Mucosa of descending colon (tissue), 3 donors: ENCODE measurements around the gene RPS16. TPM values are rescaled to one million over a fixed set of nuclear protein-coding genes. Genes with fewer than 3 reads are reported as not detected.

ENCODE experiments used
- ATAC-seq: fragments of 200-7000 bp; cut with Tn5 transposase; one replicate; pipeline ENCODE4 v1.9.1; 2020; ENCODE audit warnings: mild to moderate bottlenecking, moderate library complexity
- DNase-seq, 3 donors: peaks; one replicate each; pipeline ENCODE4 v3.0.0-alpha.2; 2020
- H3K36me3 ChIP-seq: fragments of 200-600 bp; one replicate; pipeline ENCODE4 v1.8.0; 2021; ENCODE audit warnings: low read depth, mild to moderate bottlenecking
- H3K4me1 ChIP-seq: fragments of 200-600 bp; one replicate; pipeline ENCODE4 v1.8.0; 2021; ENCODE audit warnings: low read depth, mild to moderate bottlenecking
- H3K4me3 ChIP-seq: fragments of 200-600 bp; one replicate; pipeline ENCODE4 v1.8.0; 2021; ENCODE audit warnings: mild to moderate bottlenecking
- H3K9me3 ChIP-seq: fragments of 200-600 bp; one replicate; pipeline ENCODE4 v1.8.0; 2021; ENCODE audit warnings: mild to moderate bottlenecking
- CTCF ChIP-seq: fragments of 200-600 bp; IDR thresholded peaks from one replicate; pipeline ENCODE4 v1.8.0; 2022; ENCODE audit warnings: antibody characterized with exemption, mild to moderate bottlenecking
- intact Hi-C, 2 donors: fragments of 100-400 bp; cut with DNase I in 1 of 2; cut with micrococcal nuclease in 1 of 2; formaldehyde crosslinking; loops; one replicate each; pipeline versions ENCODE4 v1.11.0 to v1.11.1; 2022; cut with DNase I, micrococcal nuclease
- total RNA-seq, 3 donors: library from RNA; stranded (reverse); fragmentation: NEBNext Ultra II Directional in 2 of 3; extraction: Animal tissue kit (Norgen Biotek cat#: 25700) in 2 of 3; gene quantifications; one replicate each; pipeline versions ENCODE4 v1.2.1 to v1.2.4, GENCODE V29; 2021 to 2023
- donor health status: DM: no; HTN: no; CAD: no; lungs with moderate emphysema.
- donor health status: DM: no; HTN: no; CAD: no.
- donor health status: DM: no; HTN: yes; CAD: no.

RPS16 gene
- total RNA-seq, 3 donors from 2014 or later, result 1,270 to 1,804 (median 1,507) TPM

DNA sequence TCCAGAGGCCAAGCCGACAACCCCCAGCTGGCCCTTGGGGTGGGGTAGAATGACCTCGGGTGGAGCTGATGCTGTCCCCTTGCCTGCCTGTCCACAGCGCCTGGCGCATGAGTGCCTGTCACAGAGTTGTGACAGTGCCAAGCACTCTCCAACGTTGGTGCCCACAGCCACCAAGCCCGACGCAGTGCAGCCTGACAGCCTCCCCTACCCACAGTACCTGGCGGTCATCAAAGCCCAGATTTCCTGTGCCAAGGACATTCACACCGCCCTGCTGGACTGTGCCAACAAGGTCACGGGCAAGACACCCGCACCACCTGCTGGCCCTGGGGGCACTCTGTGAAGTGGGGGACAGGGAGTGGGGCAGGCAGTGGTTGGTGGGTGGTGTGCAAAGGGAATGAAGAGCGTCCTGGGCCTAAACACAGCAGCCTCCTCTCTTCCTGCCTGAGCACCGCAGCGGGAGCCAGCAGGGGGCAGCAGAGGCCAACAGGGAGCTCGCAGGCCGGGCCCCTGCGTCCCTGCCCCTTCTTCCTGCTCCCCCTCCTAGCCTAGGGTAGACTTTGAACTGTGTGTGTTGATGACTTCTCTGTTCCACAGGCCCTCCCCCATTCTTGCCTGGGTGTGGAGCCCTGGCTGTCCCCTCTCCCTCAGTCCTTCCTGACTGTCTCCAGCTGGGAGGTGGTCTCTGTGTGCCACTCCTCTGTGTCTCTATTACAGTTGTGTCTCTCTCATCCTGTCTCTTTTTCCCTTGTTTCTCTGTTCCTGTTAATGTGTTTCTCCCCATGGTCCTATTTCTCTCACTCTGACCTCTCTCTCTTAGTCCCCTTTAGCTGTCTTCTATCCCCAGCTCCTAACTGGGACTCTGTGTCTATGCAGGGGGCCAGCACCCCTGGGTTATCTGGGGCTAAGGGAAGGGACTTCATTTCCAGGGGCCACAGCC lies 38.1 kb downstream of the RPS16 start:
- ATAC-seq (peak; percentile 74), DNase-seq (peak; percentile 95 to 98 (median 97))
- Histone ChIP-seq H3K9me3 (no peaks in the 10 kb centered on the region), H3K36me3 (no peaks in the 10 kb centered on the region), H3K4me1 (peaks cover 52% of the 10 kb centered on the region), H3K4me3 (peak overlapping the region; percentile 4)
- TF ChIP-seq CTCF, result peak; percentile 95
- intact Hi-C loops, result no loop called here

GRCh38 chr19:39390751-39391437 lies 44.9 kb downstream of the RPS16 start, which contains the start of the genes MED29 and PAF1:
TSS of gene MED29 (plus strand) at chr19:39391378. CDS start at chr19:39391423, 45 bp downstream.
TSS of gene PAF1 (minus strand) at chr19:39391106. CDS start at chr19:39390864, 242 bp downstream.
- H3K4me1 ChIP-seq, result peaks cover 15% of the 10 kb centered on the region
- peak; percentile 95 to 98 (median 97) for DNase-seq
- no peaks in the 10 kb centered on the region for H3K9me3 ChIP-seq
- TF ChIP-seq CTCF, result no peak
- peak; percentile 96 for ATAC-seq
- peak within 1 kb of the TSS; percentile 100 for H3K4me3 ChIP-seq
- peaks cover 6% of the 10 kb centered on the region for H3K36me3 ChIP-seq
- intact Hi-C loops, result no loop called here

DNA sequence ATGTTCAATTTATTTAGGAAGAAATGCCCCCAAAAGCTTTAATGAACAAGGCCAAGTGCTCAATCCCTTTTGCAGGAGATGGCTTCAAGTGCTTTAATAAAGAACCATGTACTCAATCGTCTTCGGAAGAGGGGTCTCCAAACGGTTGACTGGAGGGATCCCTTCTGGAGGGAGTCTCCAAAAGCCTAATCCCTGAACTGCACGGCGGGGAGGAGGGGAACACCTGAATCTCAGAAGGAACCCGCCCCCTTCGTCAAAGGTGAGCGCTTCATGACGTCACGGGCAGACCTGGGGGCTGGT lies 45.3 kb downstream of the RPS16 start:
- peak in 1 of 3 donors; percentile 80 for DNase-seq
- Histone ChIP-seq H3K4me1 (peaks cover 15% of the 10 kb centered on the region), H3K9me3 (no peaks in the 10 kb centered on the region), H3K4me3 (peak overlapping the region; percentile 100), H3K36me3 (peaks cover 8% of the 10 kb centered on the region)
- no peak for TF ChIP-seq CTCF
- intact Hi-C loops, result no loop called here
- ATAC-seq, result peak; percentile 41

DNA sequence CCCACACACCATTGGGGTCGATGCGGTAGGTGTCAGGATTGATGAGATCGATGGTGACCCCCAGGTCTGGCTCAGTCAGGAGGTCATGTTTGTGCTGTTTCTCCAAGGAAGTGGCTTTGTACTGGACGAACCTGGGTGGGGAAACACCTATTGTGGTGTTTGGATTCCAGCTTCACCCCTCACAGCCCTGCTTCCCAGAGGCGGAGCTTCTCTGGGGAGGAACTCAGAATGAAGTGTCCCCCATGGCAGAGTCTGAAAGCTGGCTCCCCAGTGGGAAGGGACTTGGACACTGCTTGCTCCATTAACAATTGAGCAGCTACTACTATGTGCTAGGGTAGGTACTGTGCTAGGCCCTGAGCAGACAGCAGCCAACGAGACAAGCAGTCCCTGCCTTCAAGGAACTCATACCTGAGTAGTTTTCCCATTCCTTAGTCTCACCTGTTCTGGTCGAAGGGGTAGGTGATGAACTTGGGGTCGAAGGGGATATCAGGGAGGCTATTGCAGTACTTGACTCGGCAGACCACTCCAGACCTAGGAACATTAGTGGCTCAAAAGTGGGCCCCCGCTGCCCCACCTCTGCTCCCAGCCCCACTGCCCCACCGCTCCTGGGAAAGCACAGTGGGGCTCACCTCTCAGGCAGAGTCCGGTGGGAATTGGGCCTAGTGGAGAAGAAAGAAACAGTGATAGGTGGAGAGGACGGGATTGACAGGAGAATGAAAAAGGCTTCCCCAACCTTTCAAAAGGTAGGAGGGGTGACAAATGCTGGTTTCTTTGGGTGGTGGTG lies 45.9 kb downstream of the RPS16 start:
- intact Hi-C loops, result no loop called here
- ATAC-seq (no peak), DNase-seq (peak in 1 of 3 donors; percentile 43)
- Histone ChIP-seq H3K36me3 (peaks cover 8% of the 10 kb centered on the region), H3K4me1 (peaks cover 15% of the 10 kb centered on the region), H3K4me3 (no peak overlapping the region), H3K9me3 (no peaks in the 10 kb centered on the region)
- TF ChIP-seq CTCF, result no peak

DNA sequence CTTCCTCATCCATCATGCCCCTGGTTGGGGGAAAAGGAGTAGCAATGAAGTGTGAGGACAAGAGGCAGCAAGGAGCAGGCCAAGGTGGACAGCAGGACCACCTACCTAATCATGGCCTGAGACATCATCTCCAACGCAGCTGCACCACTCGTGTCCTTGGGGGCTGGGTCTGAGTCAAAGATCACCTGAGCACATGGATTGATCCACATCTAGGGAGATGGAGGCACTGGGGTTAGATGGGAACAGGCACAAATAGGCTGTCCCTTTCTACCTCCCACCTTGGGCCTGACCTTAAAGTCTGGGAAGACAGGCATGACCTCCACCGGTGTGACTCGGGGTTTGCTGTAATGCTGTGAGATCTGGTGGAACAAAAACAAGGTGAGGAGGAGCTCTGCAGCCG lies 47.1 kb downstream of the RPS16 start:
- no peak overlapping the region for H3K4me3 ChIP-seq
- H3K4me1 ChIP-seq, result peaks cover 15% of the 10 kb centered on the region
- intact Hi-C loops, result no loop called here
- ATAC-seq, result no peak
- no peak for DNase-seq
- H3K36me3 ChIP-seq, result peaks cover 8% of the 10 kb centered on the region
- TF ChIP-seq CTCF, result no peak
- no peaks in the 10 kb centered on the region for H3K9me3 ChIP-seq
